Left colon (tissue), 2 donors: ENCODE measurements around the gene PLPP4. TPM values are rescaled to one million over a fixed set of nuclear protein-coding genes. Genes with fewer than 3 reads are reported as not detected.
A peak's percentile ranks its signal among the peaks of the same experiment; 100 is the strongest.

ENCODE experiments used
- ATAC-seq: fragments of 200-7000 bp; cut with Tn5 transposase; one replicate; pipeline ENCODE4 v1.9.1; 2020; ENCODE audit warnings: mild to moderate bottlenecking, moderate library complexity
- DNase-seq, 2 donors: peaks; one replicate each; pipeline ENCODE4 v3.0.0-alpha.2; 2020
- intact Hi-C, 2 donors: fragments of 100-400 bp; cut with DNase I in 1 of 2; cut with micrococcal nuclease in 1 of 2; formaldehyde crosslinking; loops; one replicate each; pipeline versions ENCODE4 v1.11.2 to v1.14.0; 2022; cut with DNase I, micrococcal nuclease
- total RNA-seq, 2 donors: library from RNA; stranded (reverse); fragmentation: NEBNext Ultra II Directional; extraction: Animal tissue kit (Norgen Biotek cat#: 25700); gene quantifications; one replicate each; pipeline ENCODE4 v1.2.1, GENCODE V29; 2021
- donor health status: DM: no; HTN: no; CAD: no.
- donor health status: DM: yes; HTN: yes; CAD: no.

The PLPP4 gene
- total RNA-seq, 2 donors from 2014 or later = 0.24 to 0.47 TPM

GRCh38 chr10:120553911-120554310 lies 96.9 kb downstream of the PLPP4 start:
- DNase-seq (no peak), ATAC-seq (no peak)
- intact Hi-C loops = no loop called here

GRCh38 chr10:120555436-120555835 lies 98.4 kb downstream of the PLPP4 start:
- intact Hi-C loops = no loop called here
- ATAC-seq (no peak), DNase-seq (no peak)

- DNase-seq (no peak), ATAC-seq (no peak)
- intact Hi-C loops = no loop called here
These were observed 99.0 kb downstream of the PLPP4 start for GRCh38 chr10:120555842-120556532.

GRCh38 chr10:120557311-120557710 lies 100.3 kb downstream of the PLPP4 start:
- no peak for ATAC-seq
- DNase-seq = no peak
- intact Hi-C loops = no loop called here

GRCh38 chr10:120559800-120560199 lies 102.8 kb downstream of the PLPP4 start:
- DNase-seq = no peak
- intact Hi-C loops = no loop called here
- ATAC-seq = no peak

- intact Hi-C loops = no loop called here
These were observed 105.9 kb downstream of the PLPP4 start for GRCh38 chr10:120562956-120563355.

GRCh38 chr10:120570418-120570817 lies 113.4 kb downstream of the PLPP4 start:
- intact Hi-C loops = no loop called here
- ATAC-seq (no peak), DNase-seq (no peak)

More at GRCh38 chr10:120562956-120563355, 105.9 kb downstream of the PLPP4 start:
- ATAC-seq = no peak
- DNase-seq = no peak

GRCh38 chr10:120571266-120571665 lies 114.2 kb downstream of the PLPP4 start:
- intact Hi-C loops = no loop called here
- ATAC-seq = no peak
- no peak for DNase-seq

- no peak for DNase-seq
- intact Hi-C loops = no loop called here
- no peak for ATAC-seq
These were observed 115.3 kb downstream of the PLPP4 start for GRCh38 chr10:120572307-120572706.

GRCh38 chr10:120573355-120573754 lies 116.3 kb downstream of the PLPP4 start:
- DNase-seq = no peak
- no peak for ATAC-seq
- intact Hi-C loops = no loop called here

GRCh38 chr10:120574981-120575380 lies 118.0 kb downstream of the PLPP4 start:
- DNase-seq (no peak), ATAC-seq (no peak)
- intact Hi-C loops = no loop called here

- DNase-seq (no peak), ATAC-seq (no peak)
- intact Hi-C loops = no loop called here
These were observed 118.4 kb downstream of the PLPP4 start for GRCh38 chr10:120575411-120575810.

- intact Hi-C loops = no loop called here
- no peak for ATAC-seq
- DNase-seq = no peak
These were observed 121.1 kb downstream of the PLPP4 start for GRCh38 chr10:120578134-120578533.

GRCh38 chr10:120578890-120579289 lies 121.9 kb downstream of the PLPP4 start:
- intact Hi-C loops = no loop called here
- ATAC-seq = no peak

GRCh38 chr10:120580918-120581895 lies 124.2 kb downstream of the PLPP4 start:
- DNase-seq = peak in 1 of 2 donors; percentile 6
- intact Hi-C loops = no loop called here
- ATAC-seq = peak; percentile 66

More at GRCh38 chr10:120578890-120579289, 121.9 kb downstream of the PLPP4 start:
- no peak for DNase-seq

- no peak for DNase-seq
- ATAC-seq = no peak
- intact Hi-C loops = no loop called here
These were observed 125.7 kb downstream of the PLPP4 start for GRCh38 chr10:120582753-120583152.

GRCh38 chr10:120583424-120584108 lies 126.5 kb downstream of the PLPP4 start:
- intact Hi-C loops = no loop called here
- DNase-seq (no peak), ATAC-seq (no peak)

GRCh38 chr10:120584786-120585185 lies 127.8 kb downstream of the PLPP4 start:
- no peak for DNase-seq
- intact Hi-C loops = no loop called here
- ATAC-seq = no peak

GRCh38 chr10:120586471-120586872 lies 129.4 kb downstream of the PLPP4 start:
- ATAC-seq = no peak
- intact Hi-C loops = no loop called here
- no peak for DNase-seq
